ENCODE data around the gene ITGA1.
"Not testable (repeated sequence)": the region's sequence is repeated elsewhere in the genome, so short reads cannot be mapped to it uniquely, and the experiment has no call there.

Gene ITGA1

DNA sequence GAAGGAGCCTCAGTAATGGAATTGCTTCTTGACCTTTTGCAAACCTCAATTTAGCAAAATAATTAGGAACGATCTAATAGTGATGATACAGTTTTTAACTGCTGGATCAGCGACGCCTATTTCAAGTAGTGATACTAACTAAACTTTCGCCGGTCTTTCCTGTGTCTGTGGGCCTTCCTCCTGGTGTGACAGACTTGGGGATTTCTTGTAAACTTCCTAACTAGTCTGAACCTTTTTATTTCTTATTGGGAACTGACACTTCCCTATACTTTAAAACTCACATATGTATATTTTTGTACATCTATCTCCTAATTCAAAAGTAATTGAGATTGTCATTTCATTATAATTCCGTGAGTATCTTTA lies 15.2 kb downstream of the ITGA1 start:
- DNase-seq: no peak

DNA sequence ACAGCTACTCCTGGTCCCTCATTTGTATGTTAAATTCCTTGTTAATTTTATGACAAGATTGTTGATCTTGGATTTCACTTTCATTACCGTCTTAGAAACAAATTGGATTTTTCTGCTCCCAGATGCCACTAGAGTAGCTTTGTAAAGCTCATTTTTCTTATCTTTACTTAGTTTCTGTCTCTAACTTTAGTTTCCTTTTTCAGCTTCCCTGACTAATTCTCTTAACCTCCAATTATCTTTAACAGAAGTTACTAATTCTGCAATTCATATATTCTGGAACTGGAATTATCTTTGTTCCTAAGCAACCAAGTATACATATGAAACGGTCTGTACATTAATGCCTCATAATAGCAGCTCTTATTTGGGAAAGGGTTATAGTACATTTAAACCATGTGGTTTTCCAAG lies 16.7 kb downstream of the ITGA1 start:
- DNase-seq: no peak

DNA sequence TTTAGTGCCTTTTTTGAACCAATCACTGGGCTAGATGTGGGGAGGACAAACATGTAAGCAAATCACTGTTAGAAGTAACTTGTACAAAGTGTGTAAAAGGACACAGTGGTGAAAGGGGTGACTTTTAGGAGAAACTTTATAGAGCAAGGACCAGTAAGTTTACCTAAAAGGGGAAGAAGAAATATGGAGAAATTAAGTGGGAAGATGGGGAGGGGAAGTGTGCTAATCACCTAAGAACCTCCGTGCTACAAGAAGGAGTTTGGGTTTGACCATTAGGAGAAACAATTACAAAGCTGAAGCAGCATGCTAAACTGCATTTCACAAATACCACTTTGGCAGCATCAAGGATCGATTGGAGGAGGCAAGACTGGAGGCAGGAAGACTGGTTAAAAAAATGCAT lies 17.3 kb downstream of the ITGA1 start:
- no peak for DNase-seq

DNA sequence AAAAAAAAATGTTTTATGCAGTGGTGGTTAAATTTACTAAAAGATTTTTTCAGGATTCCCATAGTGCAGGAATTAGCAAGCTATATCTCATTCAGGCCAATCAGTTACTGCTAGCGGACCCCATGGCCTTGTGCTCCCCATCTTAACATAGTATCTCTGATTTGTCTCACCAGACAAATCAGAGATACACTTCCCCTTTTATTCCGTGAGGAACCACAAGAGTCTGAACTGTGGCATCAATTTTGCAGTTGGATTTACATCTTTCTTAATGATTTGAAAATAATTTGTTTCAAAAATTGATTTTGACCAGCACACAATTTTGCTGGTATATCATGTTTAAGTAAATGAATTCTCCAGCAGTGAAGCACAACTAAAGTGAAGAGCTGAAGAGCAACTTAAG lies 17.9 kb downstream of the ITGA1 start:
- DNase-seq: no peak

GRCh38 chr5:52807037-52807436 lies 19.3 kb downstream of the ITGA1 start:
- no peak for DNase-seq

DNA sequence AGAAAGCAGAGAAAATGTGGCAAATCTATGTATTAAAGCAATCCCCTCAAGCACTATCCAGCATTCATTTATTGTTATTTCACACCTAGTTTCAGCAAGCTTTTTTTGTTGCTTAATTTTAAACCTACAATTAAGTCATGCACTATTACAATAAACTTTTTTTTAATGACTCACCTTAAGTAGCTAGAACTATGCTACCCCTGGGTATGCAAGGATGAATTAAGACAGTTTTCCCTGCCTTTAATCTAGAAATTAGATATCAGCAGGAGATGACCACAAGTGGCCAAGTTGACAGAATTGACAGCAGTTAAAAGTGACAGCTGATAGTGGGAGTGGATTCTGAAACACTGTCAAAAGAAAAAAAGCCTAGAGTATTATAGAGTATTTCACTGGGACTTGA lies 20.0 kb downstream of the ITGA1 start:
- DNase-seq: no peak

- DNase-seq: no peak
These were observed 20.7 kb downstream of the ITGA1 start for GRCh38 chr5:52808316-52808901.

- no peak for DNase-seq
These were observed 22.2 kb downstream of the ITGA1 start for GRCh38 chr5:52809884-52810283.

DNA sequence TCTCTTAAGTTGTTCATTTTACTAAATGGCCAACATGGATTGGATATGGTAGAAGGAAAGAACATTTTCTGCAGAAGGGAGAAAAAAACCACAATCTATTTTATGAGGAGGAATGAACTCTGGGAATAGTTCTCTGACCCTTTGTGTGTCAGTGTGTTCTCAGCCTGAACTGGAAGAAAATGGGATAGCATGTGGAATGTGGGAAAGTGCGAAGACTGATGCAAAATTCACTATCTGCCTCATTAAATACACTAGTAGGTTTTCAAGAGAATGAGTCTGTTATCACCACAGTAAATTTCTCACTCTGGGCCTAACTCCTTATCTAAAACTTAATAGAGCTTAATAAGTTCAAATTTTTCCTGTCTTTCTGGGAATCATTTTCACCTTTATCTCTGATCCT lies 22.7 kb downstream of the ITGA1 start:
- no peak for DNase-seq

DNA sequence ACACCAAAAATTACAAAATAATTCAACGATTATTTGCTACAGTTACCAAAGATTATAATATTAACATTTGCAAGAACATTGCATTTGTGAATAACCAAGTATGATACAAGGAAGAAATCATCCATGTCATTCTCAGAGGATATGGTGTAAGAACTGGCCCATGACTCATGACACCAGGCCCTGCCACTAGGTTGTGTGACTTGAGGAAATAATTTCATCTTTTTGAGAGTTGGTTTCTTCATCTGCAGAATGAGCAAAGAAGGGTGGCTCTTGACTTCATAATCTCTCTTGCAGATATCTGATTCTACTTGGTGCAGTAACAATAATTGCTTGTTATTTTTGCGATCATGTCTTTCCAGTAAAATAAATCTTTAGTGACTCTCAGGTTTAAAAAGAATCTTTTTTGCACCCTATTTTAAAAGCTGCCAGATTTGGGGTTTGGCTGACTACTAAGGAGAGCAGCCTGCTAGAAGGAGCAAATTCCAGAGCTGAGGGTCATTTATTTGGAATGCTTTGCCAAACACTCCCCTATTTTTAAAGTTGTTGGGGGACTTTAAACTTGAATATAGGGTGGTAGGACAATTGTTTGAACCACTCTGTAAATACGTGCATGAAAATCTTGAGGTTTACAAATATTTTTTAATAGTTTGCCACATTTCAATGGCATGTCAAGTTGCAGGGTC lies 23.5 kb downstream of the ITGA1 start:
- DNase-seq: no peak

GRCh38 chr5:52814352-52815148 lies 26.8 kb downstream of the ITGA1 start:
- DNase-seq: no peak

GRCh38 chr5:52817818-52818217 lies 30.1 kb downstream of the ITGA1 start:
- DNase-seq: no peak

GRCh38 chr5:52818360-52818759 lies 30.6 kb downstream of the ITGA1 start:
- no peak for DNase-seq

DNA sequence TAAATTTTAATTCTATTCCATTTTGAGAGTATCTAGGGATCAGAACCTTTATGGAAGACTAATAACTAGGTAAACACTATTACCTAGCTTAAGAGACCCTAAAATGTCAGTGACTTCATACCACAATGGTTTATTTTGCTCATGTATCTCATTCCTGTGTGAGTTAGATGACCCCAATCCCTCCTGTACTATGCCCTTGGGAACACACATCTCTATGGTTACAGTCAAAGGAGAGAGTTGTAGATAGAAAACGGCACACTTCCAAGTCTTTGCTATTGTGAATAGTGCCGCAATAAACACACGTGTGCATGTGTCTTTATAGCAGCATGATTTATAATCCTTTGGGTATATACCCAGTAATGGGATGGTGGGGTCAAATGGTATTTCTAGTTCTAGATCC lies 31.1 kb downstream of the ITGA1 start:
- DNase-seq: not testable (repeated sequence)

GRCh38 chr5:52821901-52822300 lies 34.2 kb downstream of the ITGA1 start:
- no peak for DNase-seq

- no peak for DNase-seq
These were observed 34.7 kb downstream of the ITGA1 start for GRCh38 chr5:52822437-52822836.

- DNase-seq: no peak
These were observed 37.1 kb downstream of the ITGA1 start for GRCh38 chr5:52824827-52825226.

DNA sequence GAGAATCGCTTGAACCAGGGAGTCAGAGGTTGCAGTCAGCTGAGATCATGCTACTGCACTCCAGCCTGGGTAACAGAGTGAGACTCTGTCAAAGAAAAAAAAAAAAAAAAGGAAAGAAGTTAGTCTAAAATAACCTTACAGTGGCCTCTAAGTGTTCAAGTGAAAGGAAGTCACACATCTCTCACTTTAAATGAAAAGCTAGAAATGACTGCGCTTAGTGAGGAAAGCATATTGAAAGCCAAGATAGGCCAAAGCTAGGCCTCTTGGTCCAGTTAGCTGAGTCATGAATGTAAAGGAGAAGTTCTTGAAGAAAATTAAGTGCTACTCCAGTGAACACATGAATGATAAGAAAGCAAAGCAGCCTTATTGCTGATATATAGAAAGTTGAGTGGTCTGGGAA lies 38.1 kb downstream of the ITGA1 start:
- DNase-seq: no peak

DNA sequence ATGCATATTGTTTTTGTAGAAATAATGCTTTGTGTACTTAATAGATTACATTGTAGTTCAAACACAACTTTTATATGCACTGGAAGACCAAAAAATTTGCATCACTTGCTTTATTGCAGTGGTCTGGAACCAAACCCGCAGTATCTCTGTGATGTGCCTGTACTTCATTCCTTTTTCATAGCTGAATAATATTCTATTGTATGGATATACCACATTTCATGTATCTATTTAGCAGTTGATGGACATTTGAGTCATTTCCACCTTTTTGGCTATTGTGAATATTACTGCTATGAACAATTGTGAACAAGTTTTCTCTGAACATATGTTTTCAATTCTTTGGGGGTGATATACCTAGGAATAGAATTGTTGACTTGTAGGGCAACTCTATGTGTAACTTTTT lies 40.1 kb downstream of the ITGA1 start:
- DNase-seq: no peak

- DNase-seq: no peak
These were observed 41.9 kb downstream of the ITGA1 start for GRCh38 chr5:52829664-52830063.

DNA sequence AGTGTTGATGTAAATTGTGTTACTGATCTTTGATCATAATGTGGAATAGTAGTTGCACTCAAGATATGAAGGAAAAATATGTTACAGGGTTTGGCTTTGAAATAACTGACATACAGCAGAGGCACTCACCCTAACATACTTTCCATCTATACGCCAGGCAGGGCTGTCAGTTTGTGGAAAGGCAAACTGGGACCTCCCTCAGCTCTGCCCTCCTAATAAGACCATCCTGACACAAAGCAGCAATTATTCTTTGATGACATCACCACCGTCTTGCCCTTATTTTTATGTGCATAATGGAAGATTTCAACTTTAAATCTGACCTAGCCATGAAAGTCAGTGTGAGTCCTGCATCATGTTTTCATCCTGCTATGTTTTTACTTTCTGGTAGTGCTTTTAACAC lies 42.9 kb downstream of the ITGA1 start:
- no peak for DNase-seq

DNA sequence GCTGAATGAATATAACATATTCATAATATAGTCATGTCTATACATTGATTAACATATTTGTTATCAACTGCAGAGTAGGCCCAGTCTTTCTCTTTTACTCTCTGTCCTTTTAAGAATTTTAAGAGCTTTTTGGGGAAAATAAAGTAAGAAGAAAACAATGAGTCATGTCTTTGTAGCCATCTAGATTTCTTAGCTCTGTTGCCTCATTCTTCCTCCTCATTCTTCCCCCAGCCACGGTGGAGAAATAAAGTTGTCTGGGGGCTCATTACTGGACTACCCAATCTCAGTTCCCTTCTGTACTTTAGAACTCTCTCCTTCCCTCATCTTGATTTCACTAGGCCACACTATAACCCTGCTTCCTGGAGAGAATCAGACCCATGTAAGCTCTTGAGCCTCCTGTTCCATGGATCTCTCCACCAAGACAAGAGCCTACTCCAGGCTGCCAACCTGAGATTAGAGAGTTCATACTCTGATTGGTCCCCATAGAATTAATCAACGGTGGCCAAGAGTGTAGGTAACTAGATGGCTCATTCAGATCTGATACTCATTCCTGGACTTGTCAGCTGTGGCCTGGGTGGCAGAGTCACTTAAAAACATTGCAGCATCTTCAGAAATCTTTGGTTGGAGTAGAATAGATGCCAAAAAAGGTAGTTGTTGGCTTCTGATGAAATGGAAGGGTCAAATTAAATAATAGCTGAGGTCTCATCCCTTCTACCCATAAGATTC lies 44.2 kb downstream of the ITGA1 start:
- DNase-seq: no peak

DNA sequence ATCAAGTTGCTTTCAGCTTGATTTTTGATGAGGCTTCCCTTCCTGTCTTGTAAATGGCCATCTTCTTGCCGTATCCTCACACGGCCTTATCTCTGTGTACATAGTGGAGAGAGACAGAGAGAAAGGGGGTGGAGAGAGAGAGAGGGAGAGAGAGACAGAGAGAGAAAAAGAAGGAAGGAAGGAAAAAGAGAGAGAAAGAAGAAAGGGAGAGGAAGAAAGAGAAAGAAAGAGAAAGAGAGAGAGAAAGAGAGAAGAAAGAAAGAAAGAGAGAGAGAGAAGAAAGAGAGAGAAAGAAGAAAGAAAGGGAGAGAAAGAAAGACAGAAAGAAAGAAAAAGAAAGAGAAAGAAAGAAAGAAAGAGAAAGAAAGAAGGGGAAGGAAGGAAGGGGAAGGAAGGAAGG lies 46.6 kb downstream of the ITGA1 start:
- no peak for DNase-seq

DNA sequence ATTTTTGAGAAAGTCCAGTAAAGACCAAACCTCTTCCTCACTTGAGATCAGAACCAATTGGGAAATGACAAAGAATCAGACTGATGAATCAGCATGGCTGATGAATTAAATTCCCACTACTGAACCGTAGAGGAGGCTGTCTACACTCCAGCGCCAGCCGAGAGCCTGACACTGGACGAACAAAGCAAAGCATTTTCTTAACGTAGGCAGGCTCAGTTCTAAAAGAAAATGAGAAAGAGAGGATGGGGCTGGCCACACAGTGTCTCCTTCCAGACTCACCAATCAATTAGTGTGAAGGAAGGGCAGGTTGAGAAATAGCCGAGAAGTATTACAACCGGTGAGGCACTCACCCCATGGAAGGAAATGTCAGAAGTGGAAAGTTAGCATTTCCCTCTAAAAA lies 49.4 kb downstream of the ITGA1 start:
- no peak for DNase-seq

All from NCI-H1105 (cell line).